ENCODE data around the gene CRYBG2. TPM values are rescaled to one million over a fixed set of nuclear protein-coding genes. Genes with fewer than 3 reads are reported as not detected.
A peak's percentile ranks its signal among the peaks of the same experiment; 100 is the strongest.

The CRYBG2 gene
- total RNA-seq, 2 experiments from 2014 or later: 1.3 to 1.4 TPM

DNA sequence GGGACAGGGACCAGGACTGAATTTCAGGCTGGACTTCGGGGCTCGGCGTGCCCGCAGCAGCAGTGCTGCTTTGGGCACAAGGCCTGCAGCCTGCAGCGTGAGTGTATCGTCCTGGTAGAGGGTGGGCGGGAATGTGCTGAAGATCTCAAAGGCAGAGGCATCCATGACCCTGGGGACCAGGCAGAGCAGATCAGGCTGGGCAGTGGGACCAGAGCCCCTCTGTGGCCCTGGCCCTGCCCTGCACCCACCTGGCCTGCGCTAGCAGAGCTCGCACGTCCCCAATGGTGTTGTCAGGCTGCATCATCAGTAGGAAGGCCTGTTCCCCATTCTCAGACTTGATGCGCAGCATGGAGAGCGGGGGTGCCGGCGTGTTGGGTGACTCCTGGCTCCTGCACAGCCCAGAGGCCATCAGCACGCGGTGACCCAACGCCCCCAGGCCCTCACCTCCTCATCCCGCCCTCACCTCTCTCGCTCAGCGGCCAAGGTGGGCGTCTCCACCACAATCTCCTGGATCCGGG is 71.5 kb downstream of the CRYBG2 start:
- intact Hi-C loops (cut with DNase I, micrococcal nuclease): loop anchor here in 1 of 2 experiments (5.0 kb wide), 1 partner anchor 190 kb away; the partner anchor contains the start of gene HMGN2
- peak overlapping the region; percentile 89 to 94 for H3K27ac ChIP-seq (ENCODE audit: low read depth in 1 of 2, low read length in 2 of 2)
- TF ChIP-seq, protein P1, sequence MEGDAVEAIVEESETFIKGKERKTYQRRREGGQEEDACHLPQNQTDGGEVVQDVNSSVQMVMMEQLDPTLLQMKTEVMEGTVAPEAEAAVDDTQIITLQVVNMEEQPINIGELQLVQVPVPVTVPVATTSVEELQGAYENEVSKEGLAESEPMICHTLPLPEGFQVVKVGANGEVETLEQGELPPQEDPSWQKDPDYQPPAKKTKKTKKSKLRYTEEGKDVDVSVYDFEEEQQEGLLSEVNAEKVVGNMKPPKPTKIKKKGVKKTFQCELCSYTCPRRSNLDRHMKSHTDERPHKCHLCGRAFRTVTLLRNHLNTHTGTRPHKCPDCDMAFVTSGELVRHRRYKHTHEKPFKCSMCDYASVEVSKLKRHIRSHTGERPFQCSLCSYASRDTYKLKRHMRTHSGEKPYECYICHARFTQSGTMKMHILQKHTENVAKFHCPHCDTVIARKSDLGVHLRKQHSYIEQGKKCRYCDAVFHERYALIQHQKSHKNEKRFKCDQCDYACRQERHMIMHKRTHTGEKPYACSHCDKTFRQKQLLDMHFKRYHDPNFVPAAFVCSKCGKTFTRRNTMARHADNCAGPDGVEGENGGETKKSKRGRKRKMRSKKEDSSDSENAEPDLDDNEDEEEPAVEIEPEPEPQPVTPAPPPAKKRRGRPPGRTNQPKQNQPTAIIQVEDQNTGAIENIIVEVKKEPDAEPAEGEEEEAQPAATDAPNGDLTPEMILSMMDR (IDR thresholded peaks at IDR 0.05): no peak

DNA sequence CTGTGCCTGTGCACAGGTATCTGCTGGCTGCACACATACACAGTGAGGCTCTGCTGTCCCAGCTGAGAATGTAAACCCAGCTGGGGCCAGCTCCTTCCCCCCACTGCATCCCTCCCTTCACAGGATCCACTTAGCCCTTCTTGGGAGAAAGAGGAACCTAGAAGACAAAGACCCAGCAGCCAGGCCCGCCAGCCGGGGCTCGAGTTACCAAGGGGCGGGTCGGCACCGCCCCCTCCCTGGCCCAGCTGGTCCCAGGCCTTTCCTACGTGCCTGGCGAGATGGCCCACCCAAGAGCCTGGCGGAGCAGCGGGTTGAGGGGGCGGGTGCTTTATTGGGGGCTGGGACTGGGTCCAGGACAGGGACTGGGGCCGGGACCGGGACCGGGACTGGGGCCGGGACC is 72.0 kb downstream of the CRYBG2 start:
- ChIA-PET CTCF (no interaction called here), POLR2A (interaction anchor here (1.2 to 20.7 kb wide), 3 partner anchors 27 to 150 kb away, joined by 6 to 977 read pairs (median 270); partner anchors contain the start of genes CD52, DHDDS and UBXN11)
- Mint-ChIP-seq H3K9me3 (no peaks in the 10 kb centered on the region), H3K4me1 (ENCODE audit: low read depth) (peaks cover 88% of the 10 kb centered on the region), H3K36me3 (ENCODE audit: low read depth) (peaks cover 58% of the 10 kb centered on the region), H3K27me3 (no peaks in the 10 kb centered on the region), H3K4me3 (peak overlapping the region; percentile 92), H3K27ac (peak overlapping the region; percentile 95)
- ATAC-seq (ENCODE audit: poor library complexity) (no peak), DNase-seq (peak in 2 of 14 experiments; percentile 11 to 35)
- Histone ChIP-seq H3K4me1 (ENCODE audit: insufficient read depth, low read length) (peaks cover 95% of the 10 kb centered on the region), H3K27ac (ENCODE audit: low read depth in 1 of 2, low read length in 2 of 2) (peak overlapping the region in 1 of 2 donors; percentile 91), H3K36me3 (ENCODE audit: insufficient read depth, low read length) (peaks cover 37% of the 10 kb centered on the region), H3K9me3 (ENCODE audit: control insufficient read depth in 1 of 2, insufficient read depth in 1 of 2, low read length in 2 of 2) (no peaks in the 10 kb centered on the region), H3K4me3 (ENCODE audit: low read length) (peak overlapping the region; percentile 72), H3K27me3 (ENCODE audit: control insufficient read depth in 1 of 2, insufficient read depth in 2 of 2, low read length in 2 of 2) (no peaks in the 10 kb centered on the region)
- intact Hi-C loops (cut with DNase I, micrococcal nuclease): loop anchor here in 1 of 2 experiments (5.0 kb wide), 1 partner anchor 190 kb away; the partner anchor contains the start of gene HMGN2
- TF ChIP-seq, protein P1 (IDR thresholded peaks at IDR 0.05): no peak

More for the DNA sequence above, 71.5 kb downstream of the CRYBG2 start:
- Mint-ChIP-seq H3K9me3 (no peaks in the 10 kb centered on the region), H3K36me3 (ENCODE audit: low read depth) (peaks cover 58% of the 10 kb centered on the region), H3K4me1 (ENCODE audit: low read depth) (peaks cover 90% of the 10 kb centered on the region), H3K4me3 (peak overlapping the region; percentile 59), H3K27ac (peak overlapping the region; percentile 95), H3K27me3 (no peaks in the 10 kb centered on the region)
- no peaks in the 10 kb centered on the region for H3K9me3 ChIP-seq (ENCODE audit: control insufficient read depth in 1 of 2, insufficient read depth in 1 of 2, low read length in 2 of 2)
- H3K4me1 ChIP-seq (ENCODE audit: insufficient read depth, low read length): peaks cover 95% of the 10 kb centered on the region
- ChIA-PET CTCF (interaction anchor here (8.8 kb wide), 1 partner anchor 37 kb away, joined by 223 read pairs; the partner anchor contains the start of gene CD52), POLR2A (interaction anchor here (1.1 to 20.7 kb wide), 3 partner anchors 26 to 76 kb away, joined by 3 to 977 read pairs (median 270); partner anchors contain the start of genes CD52 and UBXN11)
- H3K27me3 ChIP-seq (ENCODE audit: control insufficient read depth in 1 of 2, insufficient read depth in 2 of 2, low read length in 2 of 2): no peaks in the 10 kb centered on the region
- ATAC-seq (ENCODE audit: poor library complexity) (no peak), DNase-seq (peak in 1 of 14 experiments; percentile 35)
- peaks cover 34% of the 10 kb centered on the region for H3K36me3 ChIP-seq (ENCODE audit: insufficient read depth, low read length)
- no peak overlapping the region for H3K4me3 ChIP-seq (ENCODE audit: low read length)

GRCh38 chr1:26281091-26281958 is 72.6 kb downstream of the CRYBG2 start:
- H3K9me3 ChIP-seq (ENCODE audit: control insufficient read depth in 1 of 2, insufficient read depth in 1 of 2, low read length in 2 of 2): no peaks in the 10 kb centered on the region
- CTCF ChIA-PET: interaction anchor here (0.5 to 0.6 kb wide), 2 partner anchors 109 to 1460 kb away, joined by 3 read pairs; no protein-coding TSS in a partner anchor
- POLR2A ChIA-PET: interaction anchor here (1.1 to 20.7 kb wide), 4 partner anchors 26 to 219 kb away, joined by 3 to 977 read pairs (median 13); partner anchors contain the start of genes CD52, DHDDS and UBXN11
- Mint-ChIP-seq H3K9me3 (no peaks in the 10 kb centered on the region), H3K4me1 (ENCODE audit: low read depth) (peaks cover 89% of the 10 kb centered on the region), H3K27me3 (no peaks in the 10 kb centered on the region), H3K27ac (peak overlapping the region; percentile 95), H3K36me3 (ENCODE audit: low read depth) (peaks cover 58% of the 10 kb centered on the region), H3K4me3 (peak overlapping the region; percentile 92)
- TF ChIP-seq, protein P1 (IDR thresholded peaks at IDR 0.05): no peak
- ATAC-seq (ENCODE audit: poor library complexity) (no peak), DNase-seq (peak in 2 of 14 experiments; percentile 18 to 33)
- no peaks in the 10 kb centered on the region for H3K27me3 ChIP-seq (ENCODE audit: control insufficient read depth in 1 of 2, insufficient read depth in 2 of 2, low read length in 2 of 2)
- peak overlapping the region; percentile 72 for H3K4me3 ChIP-seq (ENCODE audit: low read length)
- peaks cover 95% of the 10 kb centered on the region for H3K4me1 ChIP-seq (ENCODE audit: insufficient read depth, low read length)
- intact Hi-C loops (cut with DNase I, micrococcal nuclease): loop anchor here in 1 of 2 experiments (5.0 kb wide), 1 partner anchor 191 kb away; the partner anchor contains the start of gene HMGN2
- H3K27ac ChIP-seq (ENCODE audit: low read depth in 1 of 2, low read length in 2 of 2): peak overlapping the region; percentile 59 to 91
- peaks cover 37% of the 10 kb centered on the region for H3K36me3 ChIP-seq (ENCODE audit: insufficient read depth, low read length)

Data from CD4-positive, alpha-beta T cell (primary cell).